Nephron progenitor cell (in vitro differentiated cells): ENCODE measurements around the gene SORBS1.

Experiments
- DNase-seq: peaks from one replicate; pipeline ENCODE4 v3.0.0; 2021
- H3K27ac Mint-ChIP-seq: 2 replicates; pipeline ENCODE4 v1.8.0; 2021; ENCODE audit warnings: mild to moderate bottlenecking, moderate library complexity, mixed read lengths
- H3K27me3 Mint-ChIP-seq: 2 replicates; pipeline ENCODE4 v1.8.0; 2021; ENCODE audit warnings: mild to moderate bottlenecking, low read depth, mixed read lengths; ENCODE audit not compliant: poor library complexity
- H3K36me3 Mint-ChIP-seq: 2 replicates; pipeline ENCODE4 v1.8.0; 2021; ENCODE audit warnings: low read depth, mixed read lengths
- H3K4me1 Mint-ChIP-seq: 2 replicates; pipeline ENCODE4 v1.8.0; 2021; ENCODE audit warnings: mixed read lengths
- H3K4me3 Mint-ChIP-seq: 2 replicates; pipeline ENCODE4 v1.8.0; 2021; ENCODE audit warnings: mild to moderate bottlenecking, moderate library complexity, mixed read lengths
- H3K9me3 Mint-ChIP-seq: 2 replicates; pipeline ENCODE4 v1.8.0; 2021; ENCODE audit warnings: mild to moderate bottlenecking, moderate library complexity, mixed read lengths
- TF ChIP-seq, protein P1 (sequence below): fragments of 200-600 bp; sonication (generic); IDR thresholded peaks from 2 replicates; pipeline ENCODE4 v1.5.0; 2021; ENCODE audit warnings: antibody characterized with exemption

SORBS1 gene

DNA sequence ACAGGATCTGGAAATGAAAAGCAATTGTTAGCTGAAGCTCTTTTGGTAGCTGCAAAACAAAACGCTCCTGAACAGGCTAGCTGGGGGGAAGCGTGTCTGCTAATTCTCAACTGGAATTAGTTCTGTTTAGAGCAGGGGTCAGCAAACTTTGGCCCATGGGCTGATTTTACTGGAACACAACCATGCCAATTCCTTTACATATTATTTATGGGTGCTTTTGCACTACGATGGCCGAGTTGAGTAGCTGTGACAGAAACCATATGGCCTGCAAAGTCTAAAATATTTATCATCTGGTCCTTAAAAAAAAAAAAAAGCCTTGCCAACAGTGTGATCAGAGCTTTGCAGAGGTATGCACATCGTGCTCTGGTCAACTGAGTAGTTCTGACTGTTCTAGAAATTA, 162.0 kb downstream of the SORBS1 start:
- TF ChIP-seq, protein P1, sequence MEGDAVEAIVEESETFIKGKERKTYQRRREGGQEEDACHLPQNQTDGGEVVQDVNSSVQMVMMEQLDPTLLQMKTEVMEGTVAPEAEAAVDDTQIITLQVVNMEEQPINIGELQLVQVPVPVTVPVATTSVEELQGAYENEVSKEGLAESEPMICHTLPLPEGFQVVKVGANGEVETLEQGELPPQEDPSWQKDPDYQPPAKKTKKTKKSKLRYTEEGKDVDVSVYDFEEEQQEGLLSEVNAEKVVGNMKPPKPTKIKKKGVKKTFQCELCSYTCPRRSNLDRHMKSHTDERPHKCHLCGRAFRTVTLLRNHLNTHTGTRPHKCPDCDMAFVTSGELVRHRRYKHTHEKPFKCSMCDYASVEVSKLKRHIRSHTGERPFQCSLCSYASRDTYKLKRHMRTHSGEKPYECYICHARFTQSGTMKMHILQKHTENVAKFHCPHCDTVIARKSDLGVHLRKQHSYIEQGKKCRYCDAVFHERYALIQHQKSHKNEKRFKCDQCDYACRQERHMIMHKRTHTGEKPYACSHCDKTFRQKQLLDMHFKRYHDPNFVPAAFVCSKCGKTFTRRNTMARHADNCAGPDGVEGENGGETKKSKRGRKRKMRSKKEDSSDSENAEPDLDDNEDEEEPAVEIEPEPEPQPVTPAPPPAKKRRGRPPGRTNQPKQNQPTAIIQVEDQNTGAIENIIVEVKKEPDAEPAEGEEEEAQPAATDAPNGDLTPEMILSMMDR, result no peak
- Mint-ChIP-seq H3K36me3 (peaks cover 20% of the 10 kb centered on the region), H3K27me3 (peaks cover 10% of the 10 kb centered on the region), H3K4me1 (peaks cover 10% of the 10 kb centered on the region), H3K9me3 (no peaks in the 10 kb centered on the region), H3K4me3 (no peak overlapping the region), H3K27ac (no peak overlapping the region)
- no peak for DNase-seq

DNA sequence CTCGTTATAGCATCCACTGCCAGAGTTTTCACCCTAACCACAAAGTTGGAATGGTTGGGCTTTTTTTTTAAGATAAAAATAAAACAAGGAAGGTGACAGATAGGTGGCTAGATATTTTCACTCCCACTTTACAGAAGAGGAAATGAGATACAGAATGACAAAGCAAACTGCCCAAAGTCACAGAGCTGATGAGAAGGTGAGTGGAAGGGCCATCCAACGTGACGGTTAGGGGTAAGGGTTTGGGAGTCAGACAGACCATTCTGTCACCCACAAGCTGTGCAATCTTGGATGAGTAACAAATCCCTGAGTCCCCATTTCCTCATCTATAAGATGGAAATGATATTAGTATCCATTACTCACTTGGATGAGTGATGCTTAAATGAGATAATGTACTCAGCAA, 163.4 kb downstream of the SORBS1 start:
- Mint-ChIP-seq H3K4me1 (peaks cover 12% of the 10 kb centered on the region), H3K4me3 (no peak overlapping the region), H3K36me3 (peaks cover 20% of the 10 kb centered on the region), H3K27ac (no peak overlapping the region), H3K9me3 (no peaks in the 10 kb centered on the region), H3K27me3 (peaks cover 10% of the 10 kb centered on the region)
- no peak for DNase-seq
- TF ChIP-seq, protein P1, result no peak

DNA sequence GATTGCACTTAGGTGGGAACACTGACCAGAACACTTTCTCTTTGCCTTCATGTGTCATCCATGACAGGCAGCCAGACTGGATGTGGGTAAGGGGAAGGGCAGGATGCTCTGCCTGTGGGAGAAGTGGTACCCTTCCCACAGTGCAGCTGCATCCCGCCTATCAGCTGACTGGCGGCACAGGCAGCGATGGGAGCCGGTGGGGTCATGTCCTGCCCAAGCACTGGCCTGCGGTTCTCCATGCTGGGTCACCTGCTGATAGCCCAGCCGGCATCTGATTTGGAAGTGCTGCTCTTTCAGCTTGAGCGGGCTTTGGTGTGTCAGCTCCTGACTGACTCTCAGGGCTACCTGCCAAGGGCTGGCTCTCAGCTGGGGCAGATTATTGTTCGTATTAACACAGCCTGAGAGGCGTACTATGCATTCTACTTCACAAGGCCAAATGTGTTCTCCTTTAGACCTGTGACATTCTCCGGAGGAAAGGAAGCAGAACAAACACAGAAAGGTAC, 165.2 kb downstream of the SORBS1 start:
- TF ChIP-seq, protein P1, result no peak
- Mint-ChIP-seq H3K4me3 (no peak overlapping the region), H3K4me1 (peaks cover 18% of the 10 kb centered on the region), H3K27ac (no peak overlapping the region), H3K9me3 (no peaks in the 10 kb centered on the region), H3K27me3 (peaks cover 6% of the 10 kb centered on the region), H3K36me3 (peaks cover 15% of the 10 kb centered on the region)
- DNase-seq, result no peak

DNA sequence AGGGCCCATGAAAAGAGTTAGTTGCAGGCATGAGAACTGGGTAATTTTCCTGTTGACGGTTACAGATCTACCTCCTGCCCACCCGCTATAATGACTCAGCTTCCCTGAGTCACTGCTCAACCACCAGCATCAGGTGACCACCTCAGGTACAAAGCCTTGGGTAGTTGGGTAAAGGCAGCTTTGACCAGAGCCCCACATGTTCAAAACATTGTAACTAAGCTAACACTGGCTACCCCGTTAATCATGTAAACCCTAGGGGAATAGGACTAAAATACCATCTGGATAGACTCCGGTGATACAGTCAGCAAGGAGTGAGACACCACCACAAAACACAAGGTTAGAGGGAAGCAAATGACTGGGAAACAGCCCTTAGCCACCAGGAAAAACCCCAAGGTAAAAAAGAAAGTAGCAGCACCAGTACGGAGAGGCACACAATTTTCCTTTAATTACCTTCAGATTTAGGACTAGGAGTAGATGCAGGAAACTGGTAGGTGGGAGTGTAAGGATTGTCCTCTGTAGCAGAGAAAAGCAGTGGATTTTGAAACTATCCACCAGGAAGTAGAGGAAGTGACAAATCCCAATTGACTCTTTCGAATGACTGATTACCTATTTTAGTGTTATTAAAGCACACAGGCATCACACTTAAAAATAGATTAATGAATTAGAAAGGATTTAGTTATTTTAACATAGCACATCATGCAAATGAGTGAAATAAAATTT, 166.8 kb downstream of the SORBS1 start:
- H3K4me3 Mint-ChIP-seq, result no peak overlapping the region
- TF ChIP-seq, protein P1, result no peak
- H3K9me3 Mint-ChIP-seq, result no peaks in the 10 kb centered on the region
- no peak for DNase-seq
- peaks cover 15% of the 10 kb centered on the region for H3K36me3 Mint-ChIP-seq
- H3K27ac Mint-ChIP-seq, result peak overlapping the region; percentile 46
- H3K4me1 Mint-ChIP-seq, result peaks cover 15% of the 10 kb centered on the region
- peaks cover 6% of the 10 kb centered on the region for H3K27me3 Mint-ChIP-seq

DNA sequence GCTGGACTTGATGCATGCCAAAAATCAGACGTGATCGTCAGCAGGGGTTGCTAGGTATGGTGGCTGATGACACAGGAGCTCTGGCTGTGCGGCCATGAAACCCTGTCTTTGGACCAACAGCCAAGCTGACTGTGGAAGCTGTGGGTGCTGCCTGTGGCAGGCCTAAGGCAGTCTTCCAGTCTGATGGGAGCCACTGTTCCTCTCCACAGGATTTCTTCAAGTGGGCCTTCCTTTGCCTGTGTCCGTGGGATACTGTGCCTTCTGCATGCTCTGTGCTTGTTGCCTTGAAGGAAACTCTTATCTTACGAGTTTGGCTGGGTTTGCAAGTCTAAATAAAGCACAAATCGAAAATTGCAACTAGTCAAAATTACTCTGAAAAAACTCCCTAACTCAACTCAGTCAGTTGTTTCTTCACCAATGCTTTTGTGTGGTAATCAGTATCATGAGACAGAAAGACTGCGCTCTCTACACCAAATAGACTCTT, 168.4 kb downstream of the SORBS1 start:
- no peaks in the 10 kb centered on the region for H3K9me3 Mint-ChIP-seq
- H3K4me3 Mint-ChIP-seq, result no peak overlapping the region
- TF ChIP-seq, protein P1, result no peak
- H3K27ac Mint-ChIP-seq, result no peak overlapping the region
- H3K4me1 Mint-ChIP-seq, result peaks cover 21% of the 10 kb centered on the region
- H3K27me3 Mint-ChIP-seq, result peaks cover 3% of the 10 kb centered on the region
- DNase-seq, result no peak
- peaks cover 8% of the 10 kb centered on the region for H3K36me3 Mint-ChIP-seq

DNA sequence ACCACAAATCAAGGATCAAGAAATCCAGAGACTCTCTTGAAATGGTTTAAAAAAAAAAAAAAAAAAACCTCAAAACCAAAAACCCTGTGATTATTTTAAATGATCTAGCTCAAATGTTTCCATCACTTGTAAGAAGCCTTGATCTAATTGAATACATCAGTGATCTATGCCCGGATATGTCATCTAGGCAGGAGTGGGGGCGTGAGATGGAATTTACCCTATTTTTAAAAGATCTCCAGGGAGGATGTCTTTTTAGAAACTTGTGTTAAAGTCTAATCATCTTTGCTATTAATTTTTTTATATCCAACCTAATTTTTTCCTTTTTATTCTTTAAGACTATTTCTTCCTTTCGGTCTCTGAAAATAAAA, 169.0 kb downstream of the SORBS1 start:
- Mint-ChIP-seq H3K27me3 (peaks cover 5% of the 10 kb centered on the region), H3K27ac (no peak overlapping the region), H3K4me1 (peaks cover 21% of the 10 kb centered on the region), H3K9me3 (no peaks in the 10 kb centered on the region), H3K4me3 (no peak overlapping the region), H3K36me3 (peaks cover 3% of the 10 kb centered on the region)
- TF ChIP-seq, protein P1, result no peak
- no peak for DNase-seq
